ENCODE data around the gene COBL.

The COBL gene

DNA sequence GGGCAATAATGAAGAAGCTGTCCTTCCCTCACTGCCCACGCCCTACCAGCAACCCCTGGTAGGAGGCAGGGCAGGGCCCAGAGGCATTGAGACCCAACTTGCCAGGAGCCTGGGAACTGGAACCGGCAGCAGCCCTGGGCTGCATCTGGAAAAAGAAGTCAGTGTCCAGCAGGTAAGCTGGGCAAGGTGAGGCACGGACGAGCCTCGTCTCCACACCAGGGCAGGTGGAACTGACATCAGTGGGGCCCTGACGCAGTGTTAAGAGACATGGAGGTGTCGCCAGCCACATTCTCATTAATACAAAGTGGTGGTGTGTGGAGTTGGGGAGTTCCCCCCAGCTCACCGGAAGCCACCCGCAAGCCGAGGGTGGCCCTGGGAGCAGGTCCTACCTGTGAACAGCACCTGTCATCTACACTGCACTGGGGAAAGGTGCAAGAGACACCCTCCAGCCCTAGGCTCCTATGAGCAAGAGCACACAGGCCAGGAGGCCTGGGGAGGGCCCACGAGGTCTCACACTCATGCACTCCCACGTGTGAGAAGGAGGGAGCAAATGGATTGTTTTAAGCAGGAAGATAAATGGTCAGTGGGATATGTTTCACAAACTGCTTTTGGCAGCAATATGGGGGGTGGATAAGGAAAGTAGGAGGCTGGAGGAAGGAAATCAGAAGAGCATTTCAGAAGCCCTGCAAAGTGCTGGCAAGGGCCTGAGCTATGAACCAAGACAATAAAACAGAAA is 53.6 kb downstream of the COBL start:
- TF ChIP-seq, protein P1, sequence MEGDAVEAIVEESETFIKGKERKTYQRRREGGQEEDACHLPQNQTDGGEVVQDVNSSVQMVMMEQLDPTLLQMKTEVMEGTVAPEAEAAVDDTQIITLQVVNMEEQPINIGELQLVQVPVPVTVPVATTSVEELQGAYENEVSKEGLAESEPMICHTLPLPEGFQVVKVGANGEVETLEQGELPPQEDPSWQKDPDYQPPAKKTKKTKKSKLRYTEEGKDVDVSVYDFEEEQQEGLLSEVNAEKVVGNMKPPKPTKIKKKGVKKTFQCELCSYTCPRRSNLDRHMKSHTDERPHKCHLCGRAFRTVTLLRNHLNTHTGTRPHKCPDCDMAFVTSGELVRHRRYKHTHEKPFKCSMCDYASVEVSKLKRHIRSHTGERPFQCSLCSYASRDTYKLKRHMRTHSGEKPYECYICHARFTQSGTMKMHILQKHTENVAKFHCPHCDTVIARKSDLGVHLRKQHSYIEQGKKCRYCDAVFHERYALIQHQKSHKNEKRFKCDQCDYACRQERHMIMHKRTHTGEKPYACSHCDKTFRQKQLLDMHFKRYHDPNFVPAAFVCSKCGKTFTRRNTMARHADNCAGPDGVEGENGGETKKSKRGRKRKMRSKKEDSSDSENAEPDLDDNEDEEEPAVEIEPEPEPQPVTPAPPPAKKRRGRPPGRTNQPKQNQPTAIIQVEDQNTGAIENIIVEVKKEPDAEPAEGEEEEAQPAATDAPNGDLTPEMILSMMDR (conservative IDR thresholded peaks at IDR 0.05; ENCODE audit: low read length) = no peak
- DNase-seq (ENCODE audit: low read depth) = no peak
- no peak overlapping the region for H3K4me3 ChIP-seq (ENCODE audit: low read length)

DNA sequence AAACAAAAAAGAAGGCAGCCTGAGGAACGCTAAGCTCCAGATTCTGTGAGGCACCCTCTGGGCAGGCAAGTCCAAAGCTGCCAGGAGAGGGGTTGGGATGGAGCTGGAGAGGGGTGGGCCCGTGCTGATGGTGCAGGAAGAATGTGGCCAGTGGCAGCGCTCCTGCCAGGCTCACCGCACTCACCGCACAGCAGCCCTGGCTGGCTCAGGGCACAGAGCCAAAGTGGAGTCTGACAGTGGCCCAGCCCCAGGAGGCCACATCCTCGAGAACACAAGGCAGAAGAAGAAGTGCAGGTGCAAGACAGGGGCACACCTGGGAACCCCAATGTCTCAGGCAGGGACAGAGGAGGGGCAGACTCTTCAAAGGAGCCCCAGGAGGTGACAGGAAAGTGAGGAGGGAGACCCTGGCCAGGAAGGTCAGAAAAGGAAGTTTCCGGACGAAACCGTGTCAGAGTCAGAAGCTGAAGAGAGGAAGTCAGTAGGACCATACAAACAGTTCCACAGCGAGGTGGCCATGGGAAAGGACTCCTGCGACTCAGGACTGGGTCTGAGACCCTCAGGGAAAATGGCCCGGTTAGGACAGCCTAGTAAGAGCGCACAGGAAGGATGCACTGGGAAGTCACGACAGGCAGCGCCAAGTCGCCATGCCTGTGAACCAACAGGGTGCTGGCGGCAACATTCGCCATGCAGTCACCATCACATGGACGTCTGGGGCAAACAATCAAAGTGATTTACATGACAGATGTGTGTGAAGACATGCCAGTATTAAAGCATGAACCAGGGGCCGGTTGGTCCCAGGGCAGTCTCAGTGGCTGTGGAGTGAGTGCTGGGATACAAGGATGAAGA is 54.4 kb downstream of the COBL start:
- H3K4me3 ChIP-seq (ENCODE audit: low read length) = no peak overlapping the region
- TF ChIP-seq, protein P1 (conservative IDR thresholded peaks at IDR 0.05; ENCODE audit: low read length) = no peak
- DNase-seq (ENCODE audit: low read depth) = no peak

DNA sequence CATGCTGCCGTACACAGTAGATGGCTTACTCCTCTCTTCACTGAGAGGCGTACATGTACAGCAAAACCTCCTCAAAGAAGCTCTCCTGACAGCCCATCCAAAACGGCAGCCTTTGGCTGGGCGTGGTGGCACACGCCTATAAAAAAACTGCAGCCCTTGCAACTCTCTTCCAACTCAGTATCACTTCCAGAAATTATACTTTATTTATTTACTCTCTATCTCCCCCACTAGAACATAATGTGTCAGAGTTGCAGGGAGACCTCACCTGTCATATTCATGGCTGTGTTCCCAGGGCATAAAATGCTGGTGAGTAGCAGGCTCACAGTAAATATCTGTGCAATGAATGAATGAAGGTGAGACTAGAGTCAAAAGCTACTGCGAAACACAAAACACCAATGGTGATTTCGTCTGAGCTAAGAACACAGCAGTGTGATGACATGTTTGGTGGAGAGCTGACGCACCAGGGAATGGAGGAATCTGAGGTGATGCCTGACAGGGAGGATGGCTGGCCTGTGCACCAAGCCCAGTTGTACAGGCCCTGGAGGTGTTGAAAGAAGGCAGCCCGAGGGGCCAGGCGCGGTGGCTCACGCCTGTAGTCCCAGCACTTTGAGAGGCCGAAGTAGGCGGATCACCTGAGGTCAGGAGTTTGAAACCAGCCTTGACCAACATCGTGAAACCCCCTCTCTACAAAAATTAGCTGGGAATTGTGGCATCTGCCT is 55.3 kb downstream of the COBL start:
- DNase-seq (ENCODE audit: low read depth) = no peak
- H3K4me3 ChIP-seq (ENCODE audit: low read length) = no peak overlapping the region
- TF ChIP-seq, protein P1 (conservative IDR thresholded peaks at IDR 0.05; ENCODE audit: low read length) = no peak

DNA sequence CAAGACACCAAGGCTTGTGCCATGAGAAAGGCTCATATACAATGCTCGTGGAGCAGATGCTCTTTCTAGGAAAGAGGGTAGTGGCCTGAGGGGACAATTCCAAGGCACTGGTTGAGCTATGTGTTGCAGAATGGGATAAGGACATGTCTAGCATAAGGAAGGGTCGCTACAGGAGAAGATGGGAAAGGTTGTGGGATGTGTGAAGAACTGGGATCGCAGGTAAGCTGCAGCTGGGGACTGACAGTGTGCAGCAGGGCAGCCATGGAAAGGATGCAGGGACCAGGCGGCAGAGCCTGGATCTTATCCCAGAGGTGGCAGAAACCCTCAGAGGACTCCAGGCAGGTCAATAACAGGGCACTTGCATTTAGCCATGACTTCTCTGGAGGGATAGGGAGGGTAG is 56.1 kb downstream of the COBL start:
- no peak overlapping the region for H3K4me3 ChIP-seq (ENCODE audit: low read length)
- TF ChIP-seq, protein P1 (conservative IDR thresholded peaks at IDR 0.05; ENCODE audit: low read length) = no peak
- no peak for DNase-seq (ENCODE audit: low read depth)

DNA sequence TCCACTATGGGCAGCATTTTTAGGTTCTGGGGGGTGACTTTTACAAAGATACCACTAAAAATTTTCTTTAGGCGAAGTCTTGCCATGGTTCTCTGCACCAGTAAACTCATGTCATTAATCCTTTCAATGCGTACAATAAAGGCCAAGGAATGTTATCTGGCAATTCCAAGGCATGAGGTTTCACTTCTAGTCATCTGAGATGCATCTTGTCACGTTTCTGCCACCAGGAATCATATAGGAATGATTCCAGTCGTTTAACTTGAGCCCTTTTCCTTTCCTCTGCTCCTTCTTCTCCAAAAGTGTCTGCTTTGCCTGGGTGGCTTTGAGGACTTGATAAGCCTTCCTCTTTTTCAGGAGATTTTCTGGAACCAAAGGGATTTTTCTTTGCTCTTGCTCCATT is 56.8 kb downstream of the COBL start:
- H3K4me3 ChIP-seq (ENCODE audit: low read length) = no peak overlapping the region
- TF ChIP-seq, protein P1 (conservative IDR thresholded peaks at IDR 0.05; ENCODE audit: low read length) = no peak
- no peak for DNase-seq (ENCODE audit: low read depth)

DNA sequence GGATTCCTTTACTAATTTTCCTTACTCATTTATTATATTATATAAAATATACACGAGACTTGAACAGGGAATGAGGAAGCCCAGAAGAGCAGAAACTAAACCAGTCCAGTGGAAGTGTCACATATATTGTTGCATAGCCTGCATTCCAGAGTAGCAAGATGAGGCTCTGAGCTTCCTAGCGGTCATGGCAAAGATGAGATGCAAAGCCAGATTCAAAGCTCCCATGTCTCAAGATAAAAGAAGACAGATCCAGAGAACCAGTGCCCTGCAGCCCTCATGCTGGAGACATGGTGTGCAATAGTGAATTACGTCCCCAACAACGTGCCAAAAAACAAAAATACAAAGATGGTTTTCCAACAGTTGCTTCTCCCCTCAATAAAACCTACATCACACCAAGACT is 59.7 kb downstream of the COBL start:
- no peak overlapping the region for H3K4me3 ChIP-seq (ENCODE audit: low read length)
- DNase-seq (ENCODE audit: low read depth) = no peak
- TF ChIP-seq, protein P1 (conservative IDR thresholded peaks at IDR 0.05; ENCODE audit: low read length) = no peak
